Naive thymus-derived CD4-positive, alpha-beta T cell (primary cell): ENCODE data around the gene COL27A1. TPM values are rescaled to one million over a fixed set of nuclear protein-coding genes. Genes with fewer than 3 reads are reported as not detected.
A peak's percentile ranks its signal among the peaks of the same experiment; 100 is the strongest.

Source experiments
- ATAC-seq: fragments of 150-1000 bp; cut with Tn5 transposase; 2 replicates; pipeline ENCODE4 v1.10.0; 2021; ENCODE audit warnings: mild to moderate bottlenecking, moderate library complexity
- CTCF ChIA-PET: fragments of 350-600 bp; sonication (Branson Sonifier 250); formaldehyde crosslinking; loops from one replicate; lab custom pipeline; 2021; ENCODE audit warnings: antibody characterized with exemption; lab: Charles Lee
- POLR2A ChIA-PET: fragments of 350-600 bp; sonication (Branson Sonifier 250); formaldehyde crosslinking; loops from one replicate; lab custom pipeline; 2021; ENCODE audit warnings: antibody characterized with exemption, inconsistent platforms; lab: Charles Lee
- DNase-seq, 9 donors: peaks; one replicate each; pipeline versions ENCODE4 v3.0.0 to v3.0.0-alpha.2; 2020 to 2022; ENCODE audit warnings: mixed read lengths in 1 of 9
- H3K27ac ChIP-seq: one replicate; pipeline ENCODE4 v1.7.0; 2013; ENCODE audit warnings: mild to moderate bottlenecking, low read depth, low read length, moderate library complexity
- H3K27me3 ChIP-seq, 2 donors: one replicate each; pipeline ENCODE4 v1.7.0; 2013; ENCODE audit warnings: low read length in 2 of 2, mild to moderate bottlenecking in 2 of 2, moderate library complexity in 2 of 2; ENCODE audit not compliant: control insufficient read depth in 2 of 2, insufficient read depth in 2 of 2
- H3K36me3 ChIP-seq, 3 experiments: 1 replicate in 2 of 3; 2 replicates in 1 of 3; pipeline ENCODE4 v1.7.0; 2013; ENCODE audit warnings: low read length in 3 of 3, mild to moderate bottlenecking in 3 of 3, moderate library complexity in 1 of 3; ENCODE audit not compliant: insufficient read depth in 3 of 3, control insufficient read depth in 2 of 3
- H3K4me1 ChIP-seq, 2 donors: one replicate each; pipeline ENCODE4 v1.7.0; 2013; ENCODE audit warnings: low read length in 2 of 2, mild to moderate bottlenecking in 2 of 2, moderate library complexity in 1 of 2; ENCODE audit not compliant: control insufficient read depth in 2 of 2, insufficient read depth in 2 of 2
- H3K4me3 ChIP-seq: 2 replicates; pipeline ENCODE4 v1.7.0; 2013; ENCODE audit warnings: mild to moderate bottlenecking, low read length
- H3K9me3 ChIP-seq, 3 experiments: 1 replicate in 2 of 3; 2 replicates in 1 of 3; pipeline ENCODE4 v1.7.0; 2013; ENCODE audit warnings: low read length in 3 of 3; ENCODE audit not compliant: control insufficient read depth in 2 of 3
- H3K27ac Mint-ChIP-seq, 9 donors: one replicate each; pipeline ENCODE4 v1.8.0; 2020 to 2022; ENCODE audit warnings: mixed read lengths in 9 of 9, mild to moderate bottlenecking in 8 of 9, moderate library complexity in 5 of 9, inconsistent platforms in 2 of 9
- H3K27me3 Mint-ChIP-seq, 5 donors: one replicate each; pipeline ENCODE4 v1.8.0; 2021 to 2022; ENCODE audit warnings: mixed read lengths in 5 of 5, mild to moderate bottlenecking in 1 of 5
- H3K36me3 Mint-ChIP-seq, 5 donors: one replicate each; pipeline ENCODE4 v1.8.0; 2020 to 2022; ENCODE audit warnings: mixed read lengths in 5 of 5, mild to moderate bottlenecking in 3 of 5, inconsistent platforms in 1 of 5
- H3K4me1 Mint-ChIP-seq, 7 donors: one replicate each; pipeline ENCODE4 v1.8.0; 2020 to 2022; ENCODE audit warnings: mixed read lengths in 7 of 7, mild to moderate bottlenecking in 3 of 7, inconsistent platforms in 1 of 7
- H3K4me3 Mint-ChIP-seq, 10 donors: one replicate each; pipeline ENCODE4 v1.8.0; 2020 to 2022; ENCODE audit warnings: mild to moderate bottlenecking in 10 of 10, mixed read lengths in 10 of 10, moderate library complexity in 6 of 10, inconsistent platforms in 2 of 10
- H3K9me3 Mint-ChIP-seq, 11 donors: one replicate each; pipeline ENCODE4 v1.8.0; 2020 to 2022; ENCODE audit warnings: mixed read lengths in 11 of 11, mild to moderate bottlenecking in 4 of 11, inconsistent platforms in 1 of 11, moderate library complexity in 1 of 11
- intact Hi-C, 2 donors: fragments of 100-400 bp; cut with micrococcal nuclease; formaldehyde crosslinking; loops; one replicate each; pipeline ENCODE4 v1.15.1; 2023
- polyA plus RNA-seq, 2 donors: library from polyadenylated mRNA; unstranded; fragments of 300-500 nt; fragmentation: Illumina TruSeq; gene quantifications; one replicate each; pipeline ENCODE4 v1.2.3, GENCODE V29; 2021
- total RNA-seq, 6 experiments: library from RNA in 5 of 6; stranded (reverse) in 5 of 6; gene quantifications; 1 replicate in 5 of 6; 2 replicates in 1 of 6; pipeline ENCODE4 v1.2.3 and lab custom pipeline; 2021 to 2026

The COL27A1 gene
- total and polyA plus RNA-seq, 7 experiments from 2014 or later = 1.2 to 2.4 (median 1.9) TPM; not detected in 2

DNA sequence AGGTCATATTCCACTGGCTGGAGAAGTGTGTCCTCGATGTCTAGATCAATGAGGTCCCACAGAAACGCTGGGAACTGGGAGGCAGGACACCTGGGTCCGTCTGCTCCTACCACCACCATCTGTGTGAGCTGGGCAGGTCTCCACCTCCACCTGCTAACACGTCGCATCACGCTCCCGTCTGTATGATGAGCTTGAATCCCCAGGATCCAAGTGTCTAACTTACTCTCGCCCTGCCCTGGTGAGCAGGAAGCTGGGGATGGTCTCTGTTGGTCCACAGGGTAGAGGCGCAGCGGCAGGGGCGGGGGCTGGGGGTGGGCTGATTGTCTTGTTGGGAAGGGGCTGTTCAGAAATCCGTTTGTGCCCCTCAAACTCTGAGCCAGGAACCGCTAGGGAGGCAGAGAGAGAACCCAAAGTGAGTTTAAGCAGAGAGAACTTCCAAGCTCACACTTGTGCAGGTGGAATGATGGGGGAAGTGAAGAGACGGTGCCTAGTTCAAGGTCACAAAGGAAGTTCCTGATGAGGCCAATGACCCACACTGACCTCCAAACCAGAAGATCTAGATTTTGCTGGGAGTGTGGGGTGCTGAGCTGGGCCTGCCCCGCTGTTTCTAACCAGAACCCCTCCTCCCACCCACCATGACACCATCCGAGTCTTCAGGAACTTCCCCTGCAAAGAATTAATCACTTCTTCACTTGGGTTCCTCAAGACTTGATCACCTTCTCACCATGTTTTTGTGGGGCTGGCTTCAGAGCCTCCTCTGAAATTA is 195.5 kb downstream of the COL27A1 start:
- H3K27me3 Mint-ChIP-seq = no peaks in the 10 kb centered on the region
- peaks cover 22 to 24% of the 10 kb centered on the region in 2 donors for H3K4me1 ChIP-seq
- no peak for ATAC-seq

DNA sequence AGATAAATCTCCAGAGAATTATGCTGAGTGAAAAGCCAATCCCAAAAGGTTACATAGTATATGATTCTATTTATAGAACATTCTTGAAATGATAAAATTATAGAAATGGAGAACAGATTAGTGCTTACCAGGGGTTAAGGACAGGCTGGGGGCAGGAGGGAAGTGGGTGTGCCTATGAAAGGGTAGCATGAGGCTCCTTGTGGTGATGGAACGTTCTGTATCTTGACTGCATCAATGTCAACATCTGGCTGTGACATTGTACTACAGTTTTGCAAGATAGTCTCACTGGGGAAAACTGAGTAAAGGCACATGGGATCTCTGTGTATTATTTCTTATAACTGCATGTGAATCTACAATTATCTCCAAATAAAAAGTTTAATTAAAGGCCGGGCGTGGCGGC is 196.6 kb downstream of the COL27A1 start:
- ATAC-seq = peak; percentile 29
- Histone ChIP-seq H3K9me3 (no peaks in the 10 kb centered on the region), H3K27ac (peak overlapping the region; percentile 37), H3K4me1 (peaks cover 22 to 24% of the 10 kb centered on the region in 2 donors), H3K4me3 (no peak overlapping the region), H3K27me3 (no peaks in the 10 kb centered on the region), H3K36me3 (peaks cover 44 to 89% (median 62%) of the 10 kb centered on the region in 3 experiments)
- Mint-ChIP-seq H3K4me3 (peak overlapping the region in 4 of 10 donors; percentile 13 to 53 (median 29)), H3K27ac (peak overlapping the region; percentile 29 to 86 (median 77)), H3K4me1 (peaks cover 25 to 66% (median 49%) of the 10 kb centered on the region in 7 donors), H3K36me3 (peaks cover 11 to 43% (median 38%) of the 10 kb centered on the region in 5 donors), H3K27me3 (no peaks in the 10 kb centered on the region), H3K9me3 (no peaks in the 10 kb centered on the region)
- POLR2A ChIA-PET = interaction anchor here (0.6 to 33.8 kb wide), 8 partner anchors 9 to 655 kb away, joined by 3 to 978 read pairs (median 5); partner anchors contain the start of gene AKNA
- CTCF ChIA-PET = interaction anchor here (1.3 to 1.4 kb wide), 2 partner anchors 15 to 33 kb away, joined by 3 read pairs; no protein-coding TSS in a partner anchor
- intact Hi-C loops = loop anchor here (2.0 kb wide), 1 partner anchor 13 kb away; no protein-coding TSS in a partner anchor
- no peak for DNase-seq

More for the DNA sequence above, 195.5 kb downstream of the COL27A1 start:
- Histone ChIP-seq H3K36me3 (peaks cover 53 to 89% (median 62%) of the 10 kb centered on the region in 3 experiments), H3K27me3 (no peaks in the 10 kb centered on the region), H3K4me3 (no peak overlapping the region), H3K27ac (peak overlapping the region; percentile 70), H3K9me3 (no peaks in the 10 kb centered on the region)
- ChIA-PET POLR2A (interaction anchor here (0.7 to 33.8 kb wide), 7 partner anchors 9 to 40 kb away, joined by 3 to 978 read pairs (median 4); partner anchors contain the start of gene AKNA), CTCF (interaction anchor here (0.6 to 1.3 kb wide), 5 partner anchors 16 to 267 kb away, joined by 3 to 4 read pairs (median 3); no protein-coding TSS in a partner anchor)
- Mint-ChIP-seq H3K27ac (peak overlapping the region; percentile 62 to 96 (median 88)), H3K36me3 (peaks cover 11 to 41% (median 33%) of the 10 kb centered on the region in 5 donors), H3K4me1 (peaks cover 21 to 55% (median 44%) of the 10 kb centered on the region in 7 donors), H3K9me3 (no peaks in the 10 kb centered on the region), H3K4me3 (peak overlapping the region in 2 of 10 donors; percentile 23 to 48)
- intact Hi-C loops = no loop called here
- DNase-seq = no peak

DNA sequence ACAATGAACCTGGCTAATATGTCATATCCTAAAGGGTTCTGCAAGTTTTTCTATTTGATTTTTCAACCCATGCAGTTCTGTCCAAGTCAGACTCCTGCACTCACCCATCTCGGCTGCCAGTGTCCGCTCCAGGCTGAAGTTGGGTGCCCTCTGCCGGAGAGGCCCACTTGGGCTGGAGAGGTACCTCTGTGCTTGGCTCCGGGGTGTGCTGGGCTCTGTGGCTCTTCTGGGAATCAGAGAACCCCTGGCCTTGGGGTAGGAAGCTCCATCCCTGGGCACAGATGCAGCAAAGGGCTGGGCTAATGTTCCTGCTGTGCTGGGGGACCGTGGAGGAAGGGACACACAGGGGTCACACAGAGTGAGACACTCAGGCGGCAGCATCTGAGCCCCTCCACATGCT is 200.5 kb downstream of the COL27A1 start:
- Mint-ChIP-seq H3K4me1 (peaks cover 26 to 65% (median 45%) of the 10 kb centered on the region in 7 donors), H3K4me3 (no peak overlapping the region), H3K27ac (peak overlapping the region in 6 of 9 donors; percentile 45 to 93 (median 79)), H3K9me3 (no peaks in the 10 kb centered on the region), H3K27me3 (no peaks in the 10 kb centered on the region), H3K36me3 (peaks cover 14 to 46% (median 34%) of the 10 kb centered on the region in 5 donors)
- H3K27me3 ChIP-seq = no peaks in the 10 kb centered on the region
- H3K9me3 ChIP-seq = no peaks in the 10 kb centered on the region
- H3K4me3 ChIP-seq = no peak overlapping the region
- no peak overlapping the region for H3K27ac ChIP-seq
- DNase-seq (no peak), ATAC-seq (no peak)
- peaks cover 11 to 12% of the 10 kb centered on the region in 2 donors for H3K4me1 ChIP-seq
- ChIA-PET POLR2A (interaction anchor here (1.0 to 33.8 kb wide), 3 partner anchors 10 to 35 kb away, joined by 3 to 978 read pairs (median 3); partner anchors contain the start of gene AKNA), CTCF (interaction anchor here (0.5 to 2.3 kb wide), 5 partner anchors 10 to 954 kb away, joined by 3 to 13 read pairs (median 3); no protein-coding TSS in a partner anchor)
- H3K36me3 ChIP-seq = peaks cover 43 to 90% (median 72%) of the 10 kb centered on the region in 3 experiments
- intact Hi-C loops = no loop called here

DNA sequence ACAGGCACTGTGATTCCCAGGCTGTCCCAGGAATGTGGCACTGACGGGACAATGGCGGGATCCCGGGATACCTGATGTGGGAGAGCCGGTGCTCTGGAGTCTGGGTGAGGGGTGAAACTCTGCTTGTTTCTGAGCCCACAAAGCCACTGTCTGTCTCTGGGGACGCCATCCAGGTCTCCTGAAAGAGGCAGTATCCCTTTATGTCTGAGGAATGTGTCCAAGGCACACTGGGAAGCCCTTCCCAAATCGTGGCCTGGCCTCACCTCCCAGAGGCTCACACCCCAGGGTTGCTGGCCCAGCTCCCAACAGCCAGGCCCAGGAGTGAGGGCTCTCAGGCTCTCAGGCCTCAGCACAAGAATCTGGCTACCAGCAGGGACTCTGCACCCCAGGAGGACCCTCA is 201.5 kb downstream of the COL27A1 start:
- H3K27ac ChIP-seq = peak overlapping the region; percentile 49
- peak overlapping the region in 7 of 9 donors; percentile 45 to 93 (median 86) for H3K27ac Mint-ChIP-seq
- CTCF ChIA-PET = interaction anchor here (0.7 to 2.3 kb wide), 3 partner anchors 9 to 36 kb away, joined by 3 to 13 read pairs (median 3); no protein-coding TSS in a partner anchor
- H3K4me1 Mint-ChIP-seq = peaks cover 29 to 67% (median 51%) of the 10 kb centered on the region in 7 donors
- no peaks in the 10 kb centered on the region for H3K27me3 ChIP-seq
- H3K9me3 ChIP-seq = no peaks in the 10 kb centered on the region
- peaks cover 53 to 91% (median 76%) of the 10 kb centered on the region in 3 experiments for H3K36me3 ChIP-seq
- POLR2A ChIA-PET = interaction anchor here (33.8 kb wide), 1 partner anchor 34 kb away, joined by 978 read pairs; the partner anchor contains the start of gene AKNA
- intact Hi-C loops = no loop called here
- no peak overlapping the region for H3K4me3 ChIP-seq
- ATAC-seq (no peak), DNase-seq (no peak)
- H3K27me3 Mint-ChIP-seq = no peaks in the 10 kb centered on the region
- H3K9me3 Mint-ChIP-seq = no peaks in the 10 kb centered on the region
- peaks cover 16 to 17% of the 10 kb centered on the region in 2 donors for H3K4me1 ChIP-seq
- no peak overlapping the region for H3K4me3 Mint-ChIP-seq
- peaks cover 21 to 56% (median 37%) of the 10 kb centered on the region in 5 donors for H3K36me3 Mint-ChIP-seq

DNA sequence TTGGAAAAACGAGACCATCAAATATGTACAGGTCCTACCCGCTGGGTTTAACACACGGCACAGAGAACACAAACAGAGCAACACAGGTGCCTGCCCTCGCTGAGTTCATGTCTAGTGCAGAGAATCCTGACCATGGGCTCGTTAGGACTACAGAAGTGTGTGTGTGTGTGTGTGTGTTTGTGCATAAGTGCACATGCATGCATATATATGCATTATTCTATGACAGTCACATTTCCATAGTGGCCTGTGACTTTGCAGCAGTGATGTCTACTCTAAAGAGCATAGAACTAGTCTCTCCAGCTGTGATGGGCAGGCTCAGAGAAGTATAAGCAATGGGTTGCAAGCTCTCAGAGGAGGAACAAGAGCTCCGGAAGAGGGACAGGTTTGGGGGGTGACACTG is 202.0 kb downstream of the COL27A1 start:
- H3K4me1 Mint-ChIP-seq = peaks cover 24 to 67% (median 47%) of the 10 kb centered on the region in 7 donors
- H3K27ac ChIP-seq = peak overlapping the region; percentile 49
- DNase-seq (no peak), ATAC-seq (no peak)
- H3K4me3 Mint-ChIP-seq = no peak overlapping the region
- ChIA-PET CTCF (interaction anchor here (2.3 kb wide), 1 partner anchor 28 kb away, joined by 13 read pairs; no protein-coding TSS in a partner anchor), POLR2A (interaction anchor here (33.8 kb wide), 1 partner anchor 34 kb away, joined by 978 read pairs; the partner anchor contains the start of gene AKNA)
- H3K9me3 ChIP-seq = no peaks in the 10 kb centered on the region
- H3K27ac Mint-ChIP-seq = peak overlapping the region in 8 of 9 donors; percentile 45 to 93 (median 84)
- no peak overlapping the region for H3K4me3 ChIP-seq
- no peaks in the 10 kb centered on the region for H3K27me3 Mint-ChIP-seq
- H3K27me3 ChIP-seq = no peaks in the 10 kb centered on the region
- H3K36me3 ChIP-seq = peaks cover 59 to 91% (median 81%) of the 10 kb centered on the region in 3 experiments
- peaks cover 12 to 22% of the 10 kb centered on the region in 2 donors for H3K4me1 ChIP-seq
- H3K9me3 Mint-ChIP-seq = no peaks in the 10 kb centered on the region
- intact Hi-C loops = no loop called here
- H3K36me3 Mint-ChIP-seq = peaks cover 21 to 54% (median 34%) of the 10 kb centered on the region in 5 donors

DNA sequence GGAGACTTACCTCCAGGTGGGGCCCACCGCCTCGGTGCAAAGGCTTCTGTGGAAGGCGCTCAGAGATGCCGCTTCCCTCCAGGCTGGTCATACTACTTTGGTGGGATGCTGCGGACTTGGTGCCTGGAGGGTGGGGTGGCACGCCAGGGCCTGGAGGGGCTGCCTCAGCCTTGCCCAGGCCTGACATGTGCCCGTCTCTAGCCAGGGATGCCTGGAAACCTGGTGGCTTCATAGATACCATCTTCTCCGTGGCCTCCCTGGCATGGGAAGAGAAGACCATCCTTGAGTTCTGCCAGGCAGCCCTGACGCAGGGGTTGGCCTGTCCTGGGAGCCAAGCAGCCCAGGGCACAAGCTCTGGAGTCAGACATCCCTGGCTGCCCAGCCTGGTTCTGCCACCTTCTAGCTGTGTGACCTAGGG is 202.6 kb downstream of the COL27A1 start:
- Histone ChIP-seq H3K9me3 (no peaks in the 10 kb centered on the region), H3K36me3 (peaks cover 62 to 92% (median 84%) of the 10 kb centered on the region in 3 experiments), H3K4me3 (no peak overlapping the region), H3K4me1 (peaks cover 13 to 28% of the 10 kb centered on the region in 2 donors), H3K27ac (peak overlapping the region; percentile 49), H3K27me3 (no peaks in the 10 kb centered on the region)
- DNase-seq (no peak), ATAC-seq (no peak)
- Mint-ChIP-seq H3K4me3 (peak overlapping the region in 1 of 10 donors; percentile 6), H3K27ac (peak overlapping the region in 8 of 9 donors; percentile 3 to 96 (median 88)), H3K36me3 (peaks cover 21 to 56% (median 36%) of the 10 kb centered on the region in 5 donors), H3K27me3 (no peaks in the 10 kb centered on the region), H3K4me1 (peaks cover 28 to 68% (median 48%) of the 10 kb centered on the region in 7 donors), H3K9me3 (no peaks in the 10 kb centered on the region)
- POLR2A ChIA-PET = interaction anchor here (0.6 to 33.8 kb wide), 2 partner anchors 33 to 570 kb away, joined by 3 to 978 read pairs; partner anchors contain the start of gene AKNA
- intact Hi-C loops = no loop called here
- CTCF ChIA-PET = interaction anchor here (2.3 kb wide), 1 partner anchor 27 kb away, joined by 13 read pairs; no protein-coding TSS in a partner anchor
